ENCODE results near the gene MED27.
A peak's percentile ranks its signal among the peaks of the same experiment; 100 is the strongest.

Gene MED27

GRCh38 chr9:131853434-131853833 lies 226.2 kb downstream of the MED27 start:
- no peak for DNase-seq (ENCODE audit: low spot score)

- DNase-seq (ENCODE audit: low spot score): no peak
Measured at GRCh38 chr9:131851414-131851813, 228.3 kb downstream of the MED27 start.

- DNase-seq (ENCODE audit: low spot score): no peak
Measured at GRCh38 chr9:131849391-131849790, 230.3 kb downstream of the MED27 start.

GRCh38 chr9:131848570-131849160 lies 231.0 kb downstream of the MED27 start:
- no peak for DNase-seq (ENCODE audit: low spot score)

- no peak for DNase-seq (ENCODE audit: low spot score)
Measured at GRCh38 chr9:131847665-131848354, 231.9 kb downstream of the MED27 start.

GRCh38 chr9:131845305-131846298 lies 234.1 kb downstream of the MED27 start:
- no peak for DNase-seq (ENCODE audit: low spot score)

- no peak for DNase-seq (ENCODE audit: low spot score)
Measured at GRCh38 chr9:131844745-131845118, 234.9 kb downstream of the MED27 start.

- no peak for DNase-seq (ENCODE audit: low spot score)
Measured at GRCh38 chr9:131843989-131844744, 235.5 kb downstream of the MED27 start.

- no peak for DNase-seq (ENCODE audit: low spot score)
Measured at GRCh38 chr9:131841765-131842318, 237.8 kb downstream of the MED27 start.

- no peak for DNase-seq (ENCODE audit: low spot score)
Measured at GRCh38 chr9:131840751-131841702, 238.6 kb downstream of the MED27 start.

GRCh38 chr9:131840220-131840619 lies 239.4 kb downstream of the MED27 start:
- DNase-seq (ENCODE audit: low spot score): no peak

- peak; percentile 86 for DNase-seq (ENCODE audit: low spot score)
Measured at GRCh38 chr9:131839281-131840084, 240.2 kb downstream of the MED27 start.

- DNase-seq (ENCODE audit: low spot score): no peak
Measured at GRCh38 chr9:131838530-131839280, 241.0 kb downstream of the MED27 start.

- DNase-seq (ENCODE audit: low spot score): no peak
Measured at GRCh38 chr9:131837836-131838235, 241.8 kb downstream of the MED27 start.

GRCh38 chr9:131837316-131837715 lies 242.4 kb downstream of the MED27 start:
- no peak for DNase-seq (ENCODE audit: low spot score)

GRCh38 chr9:131836607-131837315 lies 242.9 kb downstream of the MED27 start:
- DNase-seq (ENCODE audit: low spot score): no peak

GRCh38 chr9:131836021-131836420 lies 243.6 kb downstream of the MED27 start:
- no peak for DNase-seq (ENCODE audit: low spot score)

Measured in AG08395 (cell line).